Measurements from ENCODE around the gene GALNT12. TPM values are rescaled to one million over a fixed set of nuclear protein-coding genes. Genes with fewer than 3 reads are reported as not detected.

The GALNT12 gene
- total RNA-seq, 1 experiment from 2014 or later, result 5.6 TPM

- DNase-seq (ENCODE audit: low spot score), result no peak
- in situ Hi-C loops (cut with HindIII; ENCODE audit: low sequenced_read_pairs), result no loop called here
Measured at GRCh38 chr9:98886691-98887229, 79.3 kb downstream of the GALNT12 start.

GRCh38 chr9:98887918-98888510, 80.5 kb downstream of the GALNT12 start:
- in situ Hi-C loops (cut with HindIII; ENCODE audit: low sequenced_read_pairs), result no loop called here
- DNase-seq (ENCODE audit: low spot score), result no peak

- in situ Hi-C loops (cut with HindIII; ENCODE audit: low sequenced_read_pairs), result no loop called here
- no peak for DNase-seq (ENCODE audit: low spot score)
Measured at GRCh38 chr9:98888801-98889421, 81.4 kb downstream of the GALNT12 start.

- peak; percentile 76 for DNase-seq (ENCODE audit: low spot score)
- in situ Hi-C loops (cut with HindIII; ENCODE audit: low sequenced_read_pairs), result no loop called here
Measured at GRCh38 chr9:98890256-98890655, 82.8 kb downstream of the GALNT12 start.

- in situ Hi-C loops (cut with HindIII; ENCODE audit: low sequenced_read_pairs), result no loop called here
- no peak for DNase-seq (ENCODE audit: low spot score)
Measured at GRCh38 chr9:98892288-98892687, 84.8 kb downstream of the GALNT12 start.

GRCh38 chr9:98892690-98893089, 85.2 kb downstream of the GALNT12 start:
- in situ Hi-C loops (cut with HindIII; ENCODE audit: low sequenced_read_pairs), result no loop called here
- DNase-seq (ENCODE audit: low spot score), result no peak

GRCh38 chr9:98894171-98894570, 86.7 kb downstream of the GALNT12 start:
- DNase-seq (ENCODE audit: low spot score), result no peak
- in situ Hi-C loops (cut with HindIII; ENCODE audit: low sequenced_read_pairs), result no loop called here

- in situ Hi-C loops (cut with HindIII; ENCODE audit: low sequenced_read_pairs), result no loop called here
- no peak for DNase-seq (ENCODE audit: low spot score)
Measured at GRCh38 chr9:98894761-98895160, 87.3 kb downstream of the GALNT12 start.

GRCh38 chr9:98896632-98897031, 89.2 kb downstream of the GALNT12 start:
- in situ Hi-C loops (cut with HindIII; ENCODE audit: low sequenced_read_pairs), result no loop called here
- DNase-seq (ENCODE audit: low spot score), result no peak

GRCh38 chr9:98897745-98898144, 90.3 kb downstream of the GALNT12 start:
- in situ Hi-C loops (cut with HindIII; ENCODE audit: low sequenced_read_pairs), result no loop called here
- DNase-seq (ENCODE audit: low spot score), result no peak

GRCh38 chr9:98899408-98900056, 92.1 kb downstream of the GALNT12 start:
- in situ Hi-C loops (cut with HindIII; ENCODE audit: low sequenced_read_pairs), result no loop called here
- no peak for DNase-seq (ENCODE audit: low spot score)

Other genes starting within 250 kb of the GALNT12 start
- not detected in 2 replicates for gene GABBR2, start 98.7 kb upstream of the GALNT12 start, total RNA-seq (2014; rRNA removed; shearing (Covaris generic))
- 55.6 and 59.3 TPM in 2 replicates for gene ANKS6, start 11.1 kb upstream of the GALNT12 start, total RNA-seq (2014; rRNA removed; shearing (Covaris generic))
- not detected in 2 replicates for gene COL15A1, start 136.2 kb downstream of the GALNT12 start, total RNA-seq (2014; rRNA removed; shearing (Covaris generic))